PC-3 (cell line): ENCODE data around the gene TMF1. TPM values are rescaled to one million over a fixed set of nuclear protein-coding genes. Genes with fewer than 3 reads are reported as not detected.

Source experiments
- ATAC-seq: fragments of 200-7000 bp; cut with Tn5 transposase; 2 replicates; pipeline ENCODE4 v1.9.1; 2020; ENCODE audit warnings: mild to moderate bottlenecking, moderate library complexity
- BruUV-seq: library from RNA; stranded (reverse); fragments of 400-500 nt; replicated peaks from 2 replicates; lab custom pipeline; 2021; lab: Mats Ljungman, UMichigan
- CTCF ChIA-PET: fragments of 300-600 bp; sonication (Branson Sonifier 250); formaldehyde crosslinking; loops from one replicate; lab custom pipeline; 2022; ENCODE audit warnings: antibody characterized with exemption; lab: Charles Lee
- POLR2A ChIA-PET: fragments of 300-600 bp; sonication (Branson Sonifier 250); formaldehyde crosslinking; loops from one replicate; lab custom pipeline; 2022; ENCODE audit warnings: antibody characterized with exemption; ENCODE audit not compliant: unreplicated experiment; lab: Charles Lee
- DNase-seq: peaks from one replicate; pipeline ENCODE4 v3.0.0-alpha.2; 2015
- H2AFZ ChIP-seq: fragments of 300-600 bp; sonication (generic); 2 replicates; pipeline ENCODE4 v1.6.0; 2016; ENCODE audit warnings: antibody characterized with exemption, low read length
- H3F3A ChIP-seq: fragments of 300-600 bp; sonication (generic); one replicate; pipeline ENCODE4 v1.6.0; 2017; ENCODE audit warnings: antibody characterized with exemption, low read length, control low read depth, mild to moderate bottlenecking; ENCODE audit not compliant: unreplicated experiment
- H3K27ac ChIP-seq: fragments of 300-600 bp; sonication (generic); 2 replicates; pipeline ENCODE4 v1.5.1; 2016; ENCODE audit warnings: mild to moderate bottlenecking, low read length
- H3K27me3 ChIP-seq: fragments of 300-600 bp; sonication (generic); 2 replicates; pipeline ENCODE4 v1.6.1; 2016; ENCODE audit warnings: low read length, mixed read lengths
- H3K36me3 ChIP-seq: fragments of 300-600 bp; sonication (generic); 2 replicates; pipeline ENCODE4 v1.6.1; 2016; ENCODE audit warnings: low read depth, mixed run types, low read length, mixed read lengths
- H3K4me1 ChIP-seq: fragments of 300-600 bp; sonication (generic); 2 replicates; pipeline ENCODE4 v1.5.1; 2016; ENCODE audit warnings: low read length; ENCODE audit not compliant: insufficient read depth
- H3K4me2 ChIP-seq: fragments of 300-600 bp; sonication (generic); 2 replicates; pipeline ENCODE4 v1.6.0; 2016; ENCODE audit warnings: low read length
- H3K4me3 ChIP-seq: fragments of 300-600 bp; sonication (generic); 2 replicates; pipeline ENCODE4 v1.5.1; 2016; ENCODE audit warnings: mild to moderate bottlenecking, low read length, mixed read lengths
- H3K79me2 ChIP-seq: fragments of 300-600 bp; sonication (generic); 2 replicates; pipeline ENCODE4 v1.6.1; 2017; ENCODE audit warnings: low read length, mixed read lengths
- H3K9ac ChIP-seq: fragments of 300-600 bp; sonication (generic); 2 replicates; pipeline ENCODE4 v1.6.0; 2016; ENCODE audit warnings: mild to moderate bottlenecking, low read length
- H3K9me2 ChIP-seq: fragments of 300-600 bp; sonication (generic); replicated peaks from 2 replicates; pipeline ENCODE4 v1.6.1; 2016; ENCODE audit warnings: mixed run types, low read length, mixed read lengths
- H3K9me3 ChIP-seq: fragments of 300-600 bp; sonication (generic); 2 replicates; pipeline ENCODE4 v1.6.1; 2016; ENCODE audit warnings: low read length, mixed read lengths
- H4K20me1 ChIP-seq: fragments of 300-600 bp; sonication (generic); 2 replicates; pipeline ENCODE4 v1.6.1; 2016; ENCODE audit warnings: low read length, mixed read lengths
- CTCF ChIP-seq: fragments of 300-600 bp; sonication (generic); conservative IDR thresholded peaks from 2 replicates; pipeline ENCODE4 v1.5.1; 2017; ENCODE audit warnings: antibody characterized with exemption, low read depth, mild to moderate bottlenecking, low read length
- EZH2 ChIP-seq: fragments of 300-600 bp; sonication (generic); IDR thresholded peaks from one replicate; pipeline ENCODE4 v1.6.1; 2017; ENCODE audit warnings: antibody characterized with exemption, mild to moderate bottlenecking, low read length; ENCODE audit not compliant: unreplicated experiment
- EZH2phosphoT487 ChIP-seq: fragments of 300-600 bp; sonication (generic); IDR thresholded peaks from 2 replicates; pipeline ENCODE4 v1.6.1; 2018; ENCODE audit warnings: mild to moderate bottlenecking, antibody characterized with exemption, low read length, borderline replicate concordance
- intact Hi-C: fragments of 100-400 bp; cut with micrococcal nuclease; formaldehyde crosslinking; loops from 2 replicates; pipeline ENCODE4 v1.9.0; 2023
- total RNA-seq: library from RNA; depleted of rRNA; stranded (reverse); fragments of >200 nt; gene quantifications from 2 replicates; pipeline ENCODE4 v1.2.3, GENCODE V29; 2014

Gene TMF1
- total RNA-seq, 1 experiment from 2014 or later: 7.2 TPM

GRCh38 chr3:69085833-69086722 is 33.9 kb upstream of the TMF1 start:
- Histone ChIP-seq H3K9ac (peak overlapping the region; percentile 94), H3K27me3 (no peaks in the 10 kb centered on the region), H4K20me1 (no peaks in the 10 kb centered on the region), H3K4me2 (peak overlapping the region; percentile 99), H3F3A (no peaks in the 10 kb centered on the region), H3K9me2 (no peaks in the 10 kb centered on the region), H3K27ac (peak overlapping the region; percentile 99), H3K36me3 (no peaks in the 10 kb centered on the region), H3K4me1 (peaks cover 48% of the 10 kb centered on the region), H3K4me3 (peak overlapping the region; percentile 85), H2AFZ (peak overlapping the region; percentile 90; the same call in 1 of the 2 replicates), H3K9me3 (no peaks in the 10 kb centered on the region), H3K79me2 (peaks cover 50% of the 10 kb centered on the region)
- no peak for TF ChIP-seq EZH2
- no peak for TF ChIP-seq EZH2phosphoT487
- no peak for TF ChIP-seq CTCF
- peak; percentile 74 for ATAC-seq
- peak; percentile 76 for DNase-seq
- intact Hi-C loops: loop anchor here (2.0 to 5.0 kb wide), 2 partner anchors 34 to 35 kb away; partner anchors contain the start of gene TMF1
- ChIA-PET POLR2A (interaction anchor here (0.6 kb wide), 1 partner anchor 114 kb away, joined by 8 read pairs; no protein-coding TSS in a partner anchor), CTCF (interaction anchor here (0.6 kb wide), 2 partner anchors 73 to 325 kb away, joined by 3 read pairs; partner anchors contain the start of gene EOGT)
- BruUV-seq: TSS peak; percentile 97

- ChIA-PET CTCF (no interaction called here), POLR2A (interaction anchor here (1.0 kb wide), 1 partner anchor 33 kb away, joined by 6 read pairs; no protein-coding TSS in a partner anchor)
- DNase-seq: no peak
- peak; percentile 14 for ATAC-seq
- Histone ChIP-seq H4K20me1 (no peaks in the 10 kb centered on the region), H3K36me3 (no peaks in the 10 kb centered on the region), H3K4me3 (peak overlapping the region; percentile 85), H3K27ac (peak overlapping the region; percentile 99), H3K27me3 (no peaks in the 10 kb centered on the region), H3K79me2 (peaks cover 44% of the 10 kb centered on the region), H3F3A (no peaks in the 10 kb centered on the region), H2AFZ (peak overlapping the region; percentile 90), H3K9me2 (no peaks in the 10 kb centered on the region), H3K9me3 (no peaks in the 10 kb centered on the region), H3K4me2 (peak overlapping the region; percentile 99), H3K9ac (peak overlapping the region; percentile 94), H3K4me1 (peaks cover 45% of the 10 kb centered on the region)
- intact Hi-C loops: loop anchor here (5.0 kb wide), 1 partner anchor 33 kb away; the partner anchor contains the start of gene TMF1
- TF ChIP-seq CTCF (no peak), EZH2phosphoT487 (no peak), EZH2 (no peak)
- TSS peak; percentile 60 for BruUV-seq
These were observed 33.2 kb upstream of the TMF1 start for GRCh38 chr3:69085168-69085832.
